ENCODE measurements around the gene USH1C. TPM values are rescaled to one million over a fixed set of nuclear protein-coding genes. Genes with fewer than 3 reads are reported as not detected.
A peak's percentile ranks its signal among the peaks of the same experiment; 100 is the strongest.

USH1C gene
- total RNA-seq, 2 donors from 2014 or later = 12.7 to 20.8 TPM

GRCh38 chr11:17473071-17473744, 71.0 kb downstream of the USH1C start:
- no peaks in the 10 kb centered on the region for H3K36me3 ChIP-seq (replicated peaks in 1 of 2; ENCODE audit: insufficient read depth in 1 of 2, low read depth in 2 of 2)
- H3K27me3 ChIP-seq = peaks cover 0 to 7% of the 10 kb centered on the region in 2 donors
- H3K27ac ChIP-seq = no peak overlapping the region
- intact Hi-C loops (cut with DNase I) = no loop called here
- peaks cover 10% of the 10 kb centered on the region for H3K4me1 ChIP-seq
- ATAC-seq (no peak), DNase-seq (peak in 1 of 4 donors; percentile 44)
- 64 to 65% methylated on average over 6 of the region's 6 CpGs for WGBS, 2 donors
- TF ChIP-seq CTCF (IDR thresholded peaks at IDR 0.05) (peak in 2 of 7 experiments; percentile 16 to 39), POLR2A (IDR thresholded peaks at IDR 0.05) (no peak)
- no peaks in the 10 kb centered on the region for H3K9me3 ChIP-seq
- H3K4me3 ChIP-seq = no peak overlapping the region

GRCh38 chr11:17472467-17472866, 71.7 kb downstream of the USH1C start:
- intact Hi-C loops (cut with DNase I) = no loop called here
- Histone ChIP-seq H3K4me1 (peaks cover 10% of the 10 kb centered on the region), H3K27ac (no peak overlapping the region), H3K36me3 (replicated peaks in 1 of 2; ENCODE audit: insufficient read depth in 1 of 2, low read depth in 2 of 2) (no peaks in the 10 kb centered on the region), H3K27me3 (peaks cover 0 to 7% of the 10 kb centered on the region in 2 donors), H3K4me3 (no peak overlapping the region), H3K9me3 (no peaks in the 10 kb centered on the region)
- DNase-seq (no peak), ATAC-seq (no peak)
- TF ChIP-seq POLR2A (IDR thresholded peaks at IDR 0.05) (no peak), CTCF (IDR thresholded peaks at IDR 0.05) (no peak)
- WGBS, 2 donors = 37 to 49% methylated on average over 3 of the region's 3 CpGs

GRCh38 chr11:17471501-17471900, 72.7 kb downstream of the USH1C start:
- peaks cover 9% of the 10 kb centered on the region for H3K4me1 ChIP-seq
- peaks cover 0 to 7% of the 10 kb centered on the region in 2 donors for H3K27me3 ChIP-seq
- H3K36me3 ChIP-seq (replicated peaks in 1 of 2; ENCODE audit: insufficient read depth in 1 of 2, low read depth in 2 of 2) = no peaks in the 10 kb centered on the region
- H3K27ac ChIP-seq = no peak overlapping the region
- intact Hi-C loops (cut with DNase I) = no loop called here
- H3K4me3 ChIP-seq = no peak overlapping the region
- WGBS, 2 donors = 70 to 74% methylated on average over 3 of the region's 3 CpGs
- DNase-seq (peak in 1 of 4 donors; percentile 33), ATAC-seq (peak; percentile 21)
- H3K9me3 ChIP-seq = no peaks in the 10 kb centered on the region
- no peak for TF ChIP-seq POLR2A (IDR thresholded peaks at IDR 0.05)
- TF ChIP-seq CTCF (IDR thresholded peaks at IDR 0.05) = peak in 4 of 7 experiments; percentile 6 to 28 (median 15)

- Histone ChIP-seq H3K4me3 (no peak overlapping the region), H3K27ac (no peak overlapping the region), H3K27me3 (no peaks in the 10 kb centered on the region), H3K36me3 (replicated peaks in 1 of 2; ENCODE audit: insufficient read depth in 1 of 2, low read depth in 2 of 2) (no peaks in the 10 kb centered on the region), H3K4me1 (no peaks in the 10 kb centered on the region), H3K9me3 (no peaks in the 10 kb centered on the region)
- intact Hi-C loops (cut with DNase I) = no loop called here
- ATAC-seq (no peak), DNase-seq (no peak)
- TF ChIP-seq POLR2A (IDR thresholded peaks at IDR 0.05) (no peak), CTCF (IDR thresholded peaks at IDR 0.05) (no peak)
- WGBS, 2 donors = 89 to 95% methylated on average over 6 of the region's 6 CpGs
These were observed 74.2 kb downstream of the USH1C start for GRCh38 chr11:17469998-17470397.

GRCh38 chr11:17468122-17468521, 76.1 kb downstream of the USH1C start:
- DNase-seq (no peak), ATAC-seq (no peak)
- Histone ChIP-seq H3K4me3 (no peak overlapping the region), H3K27me3 (no peaks in the 10 kb centered on the region), H3K4me1 (no peaks in the 10 kb centered on the region), H3K9me3 (no peaks in the 10 kb centered on the region), H3K36me3 (replicated peaks in 1 of 2; ENCODE audit: insufficient read depth in 1 of 2, low read depth in 2 of 2) (no peaks in the 10 kb centered on the region), H3K27ac (no peak overlapping the region)
- TF ChIP-seq POLR2A (IDR thresholded peaks at IDR 0.05) (no peak), CTCF (IDR thresholded peaks at IDR 0.05) (no peak)
- intact Hi-C loops (cut with DNase I) = no loop called here
- WGBS, 2 donors = 72 to 76% methylated on average over 4 of the region's 4 CpGs

Measured in body of pancreas (tissue), 4 donors.